GM21576 (cell line): ENCODE measurements around the gene LGR6.
"Not testable (repeated sequence)": the region's sequence is repeated elsewhere in the genome, so short reads cannot be mapped to it uniquely, and the experiment has no call there.

Experiments
- ATAC-seq: cut with Tn5 transposase; IDR thresholded peaks from one replicate; pipeline ENCODE4 v1.9.1; 2021; ENCODE audit warnings: mild to moderate bottlenecking, moderate library complexity; ENCODE audit not compliant: unreplicated experiment

LGR6 gene, protein sequence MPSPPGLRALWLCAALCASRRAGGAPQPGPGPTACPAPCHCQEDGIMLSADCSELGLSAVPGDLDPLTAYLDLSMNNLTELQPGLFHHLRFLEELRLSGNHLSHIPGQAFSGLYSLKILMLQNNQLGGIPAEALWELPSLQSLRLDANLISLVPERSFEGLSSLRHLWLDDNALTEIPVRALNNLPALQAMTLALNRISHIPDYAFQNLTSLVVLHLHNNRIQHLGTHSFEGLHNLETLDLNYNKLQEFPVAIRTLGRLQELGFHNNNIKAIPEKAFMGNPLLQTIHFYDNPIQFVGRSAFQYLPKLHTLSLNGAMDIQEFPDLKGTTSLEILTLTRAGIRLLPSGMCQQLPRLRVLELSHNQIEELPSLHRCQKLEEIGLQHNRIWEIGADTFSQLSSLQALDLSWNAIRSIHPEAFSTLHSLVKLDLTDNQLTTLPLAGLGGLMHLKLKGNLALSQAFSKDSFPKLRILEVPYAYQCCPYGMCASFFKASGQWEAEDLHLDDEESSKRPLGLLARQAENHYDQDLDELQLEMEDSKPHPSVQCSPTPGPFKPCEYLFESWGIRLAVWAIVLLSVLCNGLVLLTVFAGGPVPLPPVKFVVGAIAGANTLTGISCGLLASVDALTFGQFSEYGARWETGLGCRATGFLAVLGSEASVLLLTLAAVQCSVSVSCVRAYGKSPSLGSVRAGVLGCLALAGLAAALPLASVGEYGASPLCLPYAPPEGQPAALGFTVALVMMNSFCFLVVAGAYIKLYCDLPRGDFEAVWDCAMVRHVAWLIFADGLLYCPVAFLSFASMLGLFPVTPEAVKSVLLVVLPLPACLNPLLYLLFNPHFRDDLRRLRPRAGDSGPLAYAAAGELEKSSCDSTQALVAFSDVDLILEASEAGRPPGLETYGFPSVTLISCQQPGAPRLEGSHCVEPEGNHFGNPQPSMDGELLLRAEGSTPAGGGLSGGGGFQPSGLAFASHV

DNA sequence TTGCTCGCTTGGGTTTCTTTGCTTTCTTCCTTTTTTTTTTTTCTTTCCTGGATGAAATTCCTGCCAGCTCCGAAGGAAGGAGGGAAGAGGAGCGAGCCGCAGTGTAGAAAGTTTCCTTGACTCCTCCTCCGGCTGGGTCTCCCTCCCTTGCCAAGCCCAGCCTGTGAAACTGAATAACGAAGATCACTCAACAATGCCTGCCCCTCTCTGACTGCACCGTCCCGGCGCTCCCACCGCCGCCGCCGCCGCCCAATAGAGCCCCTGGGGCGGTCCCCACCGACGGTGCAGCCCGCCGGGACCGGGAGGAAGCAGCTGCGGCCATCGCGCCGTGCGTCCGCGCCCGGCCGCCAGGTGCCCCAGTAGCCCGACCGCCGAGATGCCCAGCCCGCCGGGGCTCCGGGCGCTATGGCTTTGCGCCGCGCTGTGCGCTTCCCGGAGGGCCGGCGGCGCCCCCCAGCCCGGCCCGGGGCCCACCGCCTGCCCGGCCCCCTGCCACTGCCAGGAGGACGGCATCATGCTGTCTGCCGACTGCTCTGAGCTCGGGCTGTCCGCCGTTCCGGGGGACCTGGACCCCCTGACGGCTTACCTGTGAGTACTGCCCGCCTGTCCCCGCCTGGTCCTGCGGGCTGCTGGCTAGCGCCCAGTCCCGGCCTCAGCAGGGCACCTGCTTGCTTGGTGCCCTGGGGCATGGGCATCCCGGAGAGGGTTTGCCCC lies at the start of gene LGR6:
LGR6 (plus strand) TSS at position 186 of the 714 bp plus-strand sequence; CDS start at position 377, 191 bp downstream.
- ATAC-seq, result no peak

DNA sequence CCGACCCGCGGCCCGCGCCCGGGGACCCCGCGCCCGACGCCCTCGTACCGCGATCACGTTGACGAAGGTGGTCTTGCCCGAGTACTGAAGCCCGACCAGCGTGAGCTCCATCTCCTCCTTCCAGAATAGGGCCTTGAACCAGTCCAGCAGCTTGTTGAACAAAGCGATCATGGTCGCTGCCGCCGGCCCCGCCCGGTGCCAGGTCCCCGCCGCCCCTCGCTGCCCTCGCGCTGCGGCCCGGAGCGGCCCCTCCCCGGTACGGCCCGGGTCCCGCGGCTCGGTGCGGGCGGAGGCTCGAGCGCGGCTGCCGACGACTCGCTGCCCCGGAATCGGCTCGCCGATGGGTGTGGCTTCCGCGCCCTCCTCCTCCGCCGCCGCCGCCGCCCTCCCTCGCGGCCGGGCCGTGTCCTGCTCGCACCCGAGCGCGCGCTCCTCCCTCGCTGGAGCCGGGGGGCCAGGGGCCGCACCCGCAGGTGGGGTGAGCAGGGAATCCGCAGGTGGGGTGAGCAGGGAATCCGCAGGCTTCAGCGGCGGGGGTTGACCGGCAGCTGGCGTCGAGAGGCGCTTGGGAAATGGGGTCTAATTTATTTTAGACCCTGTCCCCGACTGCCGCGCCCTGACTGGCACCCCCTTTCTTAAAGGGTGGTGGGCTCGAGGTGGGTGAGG lies 49.1 kb upstream of the LGR6 start, which contains the start of gene ARL8A:
ARL8A (minus strand) TSS at position 336 of the 666 bp plus-strand sequence; CDS start at position 171, 165 bp downstream.
- peak; percentile 56 for ATAC-seq

DNA sequence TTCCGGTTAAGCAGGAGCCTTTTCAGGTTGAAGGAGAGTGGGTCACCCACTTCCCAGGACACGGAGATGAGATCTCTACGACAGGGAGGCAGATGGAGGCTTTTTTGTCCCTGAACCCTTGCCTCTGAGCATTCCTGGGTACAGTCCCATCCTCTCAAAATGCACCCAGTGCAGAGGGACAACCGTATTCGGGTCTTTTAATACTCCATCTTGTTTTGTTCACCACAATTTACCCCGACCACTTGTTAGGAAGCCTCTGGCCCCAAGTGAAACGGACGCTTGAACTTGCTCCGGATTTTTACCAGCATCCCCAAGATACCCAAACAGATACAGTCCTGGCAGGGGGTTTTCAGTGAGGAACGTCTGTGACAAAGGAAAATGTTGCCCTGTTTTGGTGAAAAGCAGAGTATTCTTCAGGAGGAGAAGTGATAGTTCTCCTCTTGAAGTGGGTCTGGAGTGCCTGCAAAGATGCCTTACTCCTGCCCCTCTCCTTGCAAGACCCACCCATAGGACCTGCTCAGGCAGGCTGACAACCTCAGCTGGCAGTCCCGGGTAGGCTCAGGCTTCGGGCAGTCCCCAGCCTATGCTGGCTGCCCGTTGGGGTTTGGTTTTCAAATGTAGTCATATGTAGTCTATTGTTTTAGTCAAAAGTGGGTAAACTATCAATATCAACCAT lies 48.4 kb upstream of the LGR6 start:
- no peak for ATAC-seq

DNA sequence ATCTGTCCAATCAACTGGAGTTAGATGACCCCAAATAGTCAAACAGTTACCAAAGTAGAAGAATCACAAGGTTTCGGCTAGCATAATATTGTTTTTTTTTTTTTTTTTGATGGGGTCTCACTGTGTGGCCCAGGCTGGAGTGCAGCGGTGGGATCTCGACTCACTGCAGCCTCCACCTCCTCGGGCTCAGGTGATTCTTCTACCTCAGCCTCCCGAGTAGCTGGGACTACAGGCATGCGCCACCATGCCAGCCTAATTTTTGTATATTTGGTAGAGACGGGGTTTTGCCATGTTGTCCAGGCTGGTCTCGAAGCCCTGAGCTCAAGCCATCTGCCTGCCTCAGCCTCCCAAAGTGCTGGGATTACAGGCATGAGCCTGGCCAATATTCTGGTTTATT lies 47.9 kb upstream of the LGR6 start:
- ATAC-seq, result not testable (repeated sequence)

DNA sequence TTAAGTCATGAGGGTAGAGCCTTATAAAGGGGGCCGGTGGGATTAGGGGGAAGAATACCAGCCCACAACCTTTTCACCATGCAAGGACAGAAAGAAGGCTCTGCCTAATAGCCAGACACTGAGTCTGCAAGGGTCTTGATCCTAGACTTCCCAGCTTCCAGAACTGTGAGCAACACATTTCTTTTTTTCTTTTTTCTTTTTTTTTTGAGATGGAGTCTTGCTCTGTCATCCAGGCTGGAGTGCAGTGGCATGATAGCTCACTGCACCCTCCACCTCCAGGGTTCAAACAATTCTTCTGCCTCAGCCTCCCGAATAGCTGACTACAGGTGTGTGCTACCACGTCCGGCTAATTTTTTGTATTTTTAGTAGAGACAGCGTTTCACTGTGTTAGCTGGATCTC lies 47.3 kb upstream of the LGR6 start:
- ATAC-seq, result no peak

DNA sequence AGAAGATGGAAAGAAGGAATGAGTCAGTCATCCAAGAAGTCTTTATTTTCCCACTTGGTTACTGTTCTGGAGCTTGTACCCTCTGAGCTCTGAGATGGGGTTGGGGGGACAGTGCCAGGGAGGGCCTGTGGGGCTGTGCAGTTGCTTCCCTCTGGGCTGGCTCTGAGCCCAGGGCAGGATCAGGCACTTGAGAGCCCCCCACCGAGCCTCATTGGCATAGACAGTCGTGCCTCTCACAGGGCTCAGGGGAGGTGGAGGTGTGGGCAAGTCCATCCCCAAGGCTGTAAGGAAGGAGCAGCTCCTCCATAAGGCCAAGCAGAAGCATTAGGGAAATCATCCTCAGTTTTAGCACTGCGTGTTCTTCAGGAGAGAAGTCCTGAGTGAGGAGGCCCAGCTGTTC lies 46.6 kb upstream of the LGR6 start:
- no peak for ATAC-seq

DNA sequence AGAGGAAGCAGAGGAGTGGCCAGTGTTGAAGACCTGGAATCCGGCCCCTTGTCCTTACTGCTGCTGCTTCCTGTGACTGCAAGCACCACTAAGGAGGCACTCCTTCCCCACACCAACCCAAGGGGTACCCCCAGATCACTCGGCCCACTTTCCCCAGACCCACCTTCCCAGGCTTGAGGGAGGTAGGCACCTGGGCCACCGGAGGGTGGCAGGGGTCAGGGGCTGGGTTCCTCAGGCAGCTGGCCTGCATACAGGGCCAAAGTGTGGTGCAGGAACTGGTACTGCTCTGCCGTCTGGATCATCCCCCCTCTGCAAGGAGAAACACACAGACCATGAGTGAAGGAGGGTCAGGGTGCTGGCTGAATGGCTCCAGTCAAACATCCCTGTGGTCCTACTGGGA lies 45.2 kb upstream of the LGR6 start:
- no peak for ATAC-seq

DNA sequence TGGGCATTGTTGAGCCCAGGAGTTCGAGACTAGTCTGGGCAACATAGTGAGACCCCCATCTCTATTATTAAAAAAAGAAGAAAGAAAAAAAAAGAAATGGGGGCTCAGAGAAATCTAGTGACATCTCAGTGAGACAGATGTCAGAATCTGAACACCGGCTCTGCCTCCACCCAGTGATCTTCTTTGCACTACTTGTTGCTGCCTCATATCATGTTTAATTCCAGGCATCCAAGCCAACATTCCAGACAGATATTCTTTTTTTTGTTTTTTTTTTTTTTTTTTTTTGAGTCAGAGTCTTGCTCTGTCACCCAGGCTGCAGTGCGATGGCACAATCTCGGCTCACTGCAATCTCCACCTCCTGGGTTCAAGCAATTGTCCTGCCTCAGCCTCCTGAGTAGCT lies 44.0 kb upstream of the LGR6 start:
- ATAC-seq, result no peak

DNA sequence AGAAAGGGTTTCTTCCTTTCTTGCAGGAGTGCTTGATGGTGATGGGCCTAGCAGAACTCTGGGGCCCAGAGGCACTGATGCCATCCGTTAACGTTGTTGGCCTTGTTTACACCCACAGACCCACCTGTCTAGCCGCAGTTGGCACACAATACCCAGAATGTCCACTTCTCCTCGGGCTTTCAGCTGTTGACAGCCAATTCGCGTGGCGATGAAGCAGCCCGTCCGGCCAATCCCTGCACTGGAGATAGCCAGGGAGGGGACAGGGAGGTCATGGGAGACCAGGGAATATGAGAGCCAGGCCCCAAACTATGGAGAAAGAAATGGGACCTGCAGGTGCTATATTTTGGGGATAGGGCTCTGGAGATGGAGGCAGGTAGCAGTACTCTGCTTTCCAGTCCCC lies 43.4 kb upstream of the LGR6 start:
- no peak for ATAC-seq

DNA sequence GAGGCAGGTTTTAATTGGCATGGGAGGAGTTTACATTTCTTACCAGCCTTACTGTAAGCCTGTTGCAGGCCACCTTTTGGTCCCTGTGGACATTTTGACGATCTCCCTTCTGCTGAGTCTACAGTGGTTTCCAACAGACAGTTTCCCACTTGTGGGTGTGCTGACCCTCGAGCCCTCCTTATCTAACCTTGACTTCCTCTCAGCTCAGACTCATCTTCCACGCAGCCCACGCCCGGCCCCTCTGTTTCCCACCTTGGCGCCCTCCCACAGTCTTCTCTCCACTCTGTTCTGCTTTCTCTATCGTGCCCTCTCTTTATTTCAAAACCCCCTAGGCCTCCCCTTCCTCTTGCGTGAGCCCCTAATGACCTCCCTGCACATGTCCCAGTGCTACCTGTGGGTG lies 43.0 kb upstream of the LGR6 start:
- no peak for ATAC-seq

DNA sequence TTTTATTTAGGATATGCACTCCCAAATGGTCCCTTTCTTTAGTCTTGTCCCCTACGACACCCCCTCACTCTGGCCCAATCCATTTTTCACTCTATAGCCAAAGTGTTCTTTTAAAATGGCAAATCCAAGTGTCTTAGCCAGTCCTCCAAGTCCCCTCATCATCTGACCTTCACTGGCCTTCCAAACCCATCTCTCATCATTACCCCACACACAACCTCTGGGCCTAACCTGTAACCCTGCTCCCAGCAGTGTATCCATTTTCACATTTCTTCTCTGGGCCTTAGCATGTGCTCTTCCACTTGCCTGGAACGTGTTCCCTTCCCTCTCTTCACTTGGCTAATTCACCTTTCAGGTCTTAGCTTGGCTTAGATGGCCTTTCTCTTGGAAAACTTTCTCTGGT lies 42.6 kb upstream of the LGR6 start:
- ATAC-seq, result no peak

DNA sequence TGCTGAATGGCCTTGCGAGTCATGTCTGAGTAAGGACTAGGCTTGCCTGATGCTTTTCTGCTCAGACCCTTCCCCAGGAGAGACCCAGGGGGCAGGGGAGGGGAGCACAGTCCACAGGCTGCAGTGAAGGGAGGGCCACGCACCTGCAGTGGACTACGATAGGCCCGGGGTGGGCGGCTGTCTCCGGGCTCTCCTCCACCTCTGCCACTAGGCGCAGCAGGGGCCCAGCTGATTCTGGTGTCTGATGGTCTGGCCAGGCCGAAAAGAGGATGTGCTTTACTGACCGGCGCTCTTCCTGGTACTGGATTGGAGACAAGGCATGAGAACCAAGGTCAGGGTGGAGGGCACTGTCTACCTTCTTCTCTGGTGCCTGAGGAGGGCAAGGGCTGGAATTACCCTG lies 41.2 kb upstream of the LGR6 start:
- ATAC-seq, result no peak

DNA sequence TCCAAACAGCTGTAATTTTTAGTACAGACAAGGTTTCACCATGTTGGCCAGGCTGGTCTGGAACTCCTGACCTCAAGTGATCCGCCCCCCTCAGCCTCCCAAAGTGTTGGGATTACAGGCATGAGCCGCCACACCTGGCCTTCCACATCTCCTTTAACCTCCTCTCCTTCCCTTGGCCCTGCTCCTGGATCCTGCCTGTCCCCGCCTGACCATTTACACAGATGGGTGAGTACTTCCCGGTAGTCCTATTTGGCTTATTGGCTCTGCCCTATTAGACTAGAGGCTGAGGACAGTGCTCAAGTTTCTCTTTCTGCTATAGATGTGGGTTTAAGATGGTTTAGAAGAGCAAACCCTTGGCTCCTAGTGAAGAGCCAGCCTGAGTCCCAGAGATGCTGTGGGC lies 40.3 kb upstream of the LGR6 start:
- ATAC-seq, result no peak

DNA sequence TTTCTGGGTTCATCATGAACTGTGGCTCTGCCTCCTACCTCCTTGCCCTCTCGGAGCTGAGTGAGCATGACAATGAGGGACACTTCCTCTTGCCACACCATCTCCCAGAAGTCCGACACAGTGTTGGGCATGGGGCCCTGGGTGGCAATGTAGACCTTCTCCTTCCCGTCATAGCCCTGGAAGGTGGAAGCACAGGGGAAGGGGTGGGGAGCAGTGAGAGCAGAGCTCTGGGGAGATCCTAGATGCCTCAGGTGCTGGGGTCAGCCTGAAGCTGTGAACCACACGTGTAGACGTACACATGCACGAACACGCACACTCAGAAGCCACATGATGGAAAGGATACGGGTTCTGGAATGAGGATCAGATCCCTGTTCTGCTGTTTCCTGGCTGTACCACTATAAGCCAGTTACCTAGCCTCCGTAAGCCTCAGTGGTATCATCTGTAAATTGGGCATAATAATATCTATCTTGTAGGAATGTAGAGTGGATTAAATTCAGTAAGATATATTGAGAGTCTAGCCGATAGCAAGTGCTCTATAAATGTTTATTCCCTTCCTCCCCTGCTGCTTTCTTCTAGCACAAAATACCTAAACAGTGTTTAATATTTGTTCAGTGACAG lies 39.3 kb upstream of the LGR6 start:
- ATAC-seq, result no peak

DNA sequence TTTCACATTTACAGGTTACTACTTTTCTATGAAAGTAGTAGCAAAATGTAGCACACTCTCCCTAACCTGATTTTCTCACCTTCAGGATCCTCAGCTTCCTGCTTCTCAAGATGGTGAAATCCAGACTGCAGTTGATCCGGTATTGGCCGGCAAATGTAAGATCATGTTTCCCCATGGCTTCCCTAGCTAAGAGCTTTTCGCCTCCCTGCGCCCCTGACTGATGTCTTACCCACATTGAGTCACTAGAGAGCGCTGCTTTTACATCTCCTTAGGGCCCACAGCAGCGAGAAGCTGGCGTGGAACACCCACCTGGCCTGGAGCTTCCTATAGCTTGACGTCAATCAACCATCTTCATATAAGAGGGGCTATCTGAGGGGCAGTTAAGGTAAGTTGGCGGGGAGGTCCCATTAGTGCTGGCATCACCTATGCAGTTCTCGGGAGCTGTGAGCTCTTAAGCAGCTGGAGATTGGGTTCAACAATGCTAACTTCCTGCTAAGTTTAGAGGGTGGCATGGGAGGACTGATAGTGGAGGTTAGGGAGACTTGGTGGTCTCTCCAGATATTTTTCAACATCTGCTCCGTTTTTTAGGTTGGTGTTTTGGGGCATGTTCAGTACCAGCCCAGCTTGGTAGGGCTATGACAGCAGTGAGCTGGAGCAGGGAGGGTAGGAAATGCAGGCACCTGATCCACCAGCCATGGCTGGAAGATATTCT lies 38.7 kb upstream of the LGR6 start:
- no peak for ATAC-seq

DNA sequence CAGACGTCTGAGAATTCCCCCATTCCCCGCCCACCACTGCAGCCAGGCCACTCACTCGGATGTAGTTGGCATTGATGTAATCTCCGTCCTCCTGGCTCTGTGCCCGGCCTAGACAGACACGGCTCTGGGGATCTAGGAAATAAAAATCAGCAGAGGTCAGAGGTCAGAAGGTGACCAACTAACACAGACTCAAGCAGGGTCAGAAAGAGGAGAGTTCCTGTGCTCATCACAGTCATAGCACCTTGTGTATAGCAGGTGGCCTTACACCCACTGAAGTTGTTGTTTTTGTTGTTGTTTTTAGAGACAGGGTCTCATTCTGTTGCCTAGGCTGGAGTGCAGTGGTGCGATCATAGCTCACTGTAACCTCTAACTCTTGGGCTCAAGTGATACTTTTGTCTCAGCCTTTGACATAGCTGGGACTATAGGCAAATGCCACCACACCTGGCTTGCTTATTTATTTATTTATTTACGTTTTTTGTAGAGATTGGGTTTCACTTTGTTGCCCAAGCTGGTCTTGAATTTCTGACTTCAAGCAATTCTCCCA lies 38.0 kb upstream of the LGR6 start:
- no peak for ATAC-seq

DNA sequence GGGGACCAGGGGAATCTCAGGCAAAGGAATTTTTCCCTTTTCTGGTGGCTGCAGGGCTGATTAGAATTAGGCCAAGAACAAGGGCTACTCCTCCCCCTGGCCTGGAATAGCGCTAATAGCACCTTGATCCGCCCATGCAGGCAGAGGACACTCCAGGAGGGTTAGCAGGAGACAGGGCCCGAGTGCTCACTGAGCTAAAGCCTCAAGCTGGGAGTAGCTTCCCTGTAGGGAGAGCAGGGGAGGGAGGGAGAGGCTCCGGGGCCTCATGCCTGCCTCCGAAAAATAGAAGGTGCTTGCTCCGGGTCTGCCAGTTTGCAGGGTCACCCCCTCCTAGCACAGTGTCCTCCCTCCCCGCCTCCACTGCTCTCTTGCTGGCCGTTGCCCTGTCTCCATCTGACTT lies 37.0 kb upstream of the LGR6 start:
- ATAC-seq, result no peak

DNA sequence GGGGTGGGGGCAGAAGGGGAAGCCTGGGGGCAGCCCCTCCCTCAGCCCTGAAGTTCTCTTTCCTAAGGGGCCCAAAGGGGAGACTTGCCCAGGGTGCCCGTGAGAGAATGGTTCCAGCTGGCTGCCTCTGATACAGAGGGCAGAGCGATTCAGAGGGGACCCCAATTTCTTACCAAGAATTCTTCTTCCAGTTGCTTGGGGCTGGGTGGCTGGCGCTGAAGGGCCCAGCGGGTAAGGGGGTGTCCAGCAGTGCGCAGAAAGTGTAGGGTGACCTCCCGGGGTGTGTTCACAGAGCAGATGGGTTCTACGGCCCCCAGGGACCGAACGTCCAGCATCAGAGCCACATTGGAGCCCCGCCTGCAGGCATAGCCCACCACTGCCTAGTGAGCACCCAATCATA lies 35.7 kb upstream of the LGR6 start:
- no peak for ATAC-seq
